ENCODE measurements around the gene TP53I11.

Gene TP53I11

DNA sequence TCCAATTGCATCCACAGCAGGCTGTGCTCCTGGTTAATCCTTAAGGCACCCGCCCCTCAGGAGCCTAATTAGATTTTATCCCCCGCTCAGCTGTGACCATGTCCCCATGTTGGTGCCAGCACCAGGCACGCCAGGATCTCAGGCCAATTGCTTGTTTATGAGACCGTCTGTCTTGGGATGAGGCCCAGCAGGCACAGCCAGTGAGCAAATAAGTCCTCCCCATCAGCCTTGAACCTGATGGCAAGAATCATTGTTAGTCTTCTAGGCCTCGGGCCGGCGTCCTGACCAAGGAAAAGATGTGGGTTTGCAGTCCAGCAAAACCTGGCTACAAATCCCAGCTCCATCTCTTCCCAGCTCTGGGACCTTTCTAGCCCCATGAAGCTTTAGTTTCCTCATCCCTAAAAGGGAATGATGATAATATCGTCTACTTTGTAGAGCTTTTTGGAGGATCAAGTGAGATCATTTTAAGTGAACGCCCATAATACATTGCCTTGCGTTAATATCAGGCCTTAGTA lies 57.3 kb downstream of the TP53I11 start:
- Histone ChIP-seq H3K4me3 (ENCODE audit: low read depth in 1 of 2, low read length in 2 of 2) (peak overlapping the region in 1 of 2 donors; percentile 12), H3K9me3 (ENCODE audit: control insufficient read depth in 1 of 2, low read length in 2 of 2) (no peaks in the 10 kb centered on the region), H3K27ac (ENCODE audit: low read length) (peak overlapping the region; percentile 70), H3K4me1 (ENCODE audit: control insufficient read depth in 1 of 2, insufficient read depth in 2 of 2, low read length in 2 of 2) (peaks cover 11 to 21% of the 10 kb centered on the region in 2 donors), H3K36me3 (ENCODE audit: control insufficient read depth in 1 of 2, insufficient read depth in 2 of 2, low read length in 2 of 2) (no peaks in the 10 kb centered on the region), H3K27me3 (ENCODE audit: low read depth, low read length) (no peaks in the 10 kb centered on the region)

DNA sequence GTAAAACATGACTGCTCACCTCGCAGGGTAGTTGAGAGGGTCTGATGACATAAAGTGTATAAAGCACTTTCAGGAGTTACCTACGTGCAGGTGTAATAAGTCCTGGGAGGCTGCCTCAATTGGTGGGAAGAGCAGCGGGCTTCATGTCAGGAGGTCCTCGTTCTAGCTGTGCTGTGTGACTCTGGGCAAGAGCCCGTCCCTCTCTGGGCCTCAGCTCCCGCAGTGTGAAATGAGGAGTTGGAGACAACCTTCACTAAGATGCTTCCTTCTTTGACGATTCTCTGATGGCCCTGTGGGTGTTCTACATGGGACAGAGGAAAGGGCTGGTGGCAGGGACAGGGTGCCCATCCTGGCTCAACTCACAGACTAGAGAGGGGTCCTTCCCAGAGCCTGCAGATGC lies 57.8 kb downstream of the TP53I11 start:
- Histone ChIP-seq H3K27ac (ENCODE audit: low read length) (peak overlapping the region; percentile 70), H3K9me3 (ENCODE audit: control insufficient read depth in 1 of 2, low read length in 2 of 2) (no peaks in the 10 kb centered on the region), H3K4me1 (ENCODE audit: control insufficient read depth in 1 of 2, insufficient read depth in 2 of 2, low read length in 2 of 2) (peaks cover 11 to 22% of the 10 kb centered on the region in 2 donors), H3K4me3 (ENCODE audit: low read depth in 1 of 2, low read length in 2 of 2) (no peak overlapping the region), H3K36me3 (ENCODE audit: control insufficient read depth in 1 of 2, insufficient read depth in 2 of 2, low read length in 2 of 2) (no peaks in the 10 kb centered on the region), H3K27me3 (ENCODE audit: low read depth, low read length) (no peaks in the 10 kb centered on the region)

DNA sequence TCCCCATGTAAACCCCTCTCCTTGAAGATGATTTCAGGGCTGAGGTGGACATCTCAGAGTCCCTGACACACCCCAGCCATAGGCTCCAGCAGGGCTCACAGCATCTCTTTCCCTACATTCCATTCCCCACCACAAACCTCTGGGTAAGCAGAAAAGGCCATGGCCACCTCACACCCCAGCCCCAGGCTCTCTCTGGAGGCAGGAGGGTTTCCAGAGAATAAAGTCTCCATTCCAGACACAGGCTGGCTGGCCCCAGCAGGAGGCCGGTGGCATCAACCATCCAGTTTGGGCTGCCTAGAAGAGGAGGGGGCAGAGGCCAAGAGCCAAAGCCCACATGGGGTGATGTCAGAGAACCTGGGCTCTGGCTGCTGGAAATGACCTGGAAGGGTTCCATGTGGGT lies 61.4 kb downstream of the TP53I11 start:
- H3K4me1 ChIP-seq (ENCODE audit: control insufficient read depth in 1 of 2, insufficient read depth in 2 of 2, low read length in 2 of 2), result peaks cover 28 to 34% of the 10 kb centered on the region in 2 donors
- no peaks in the 10 kb centered on the region for H3K9me3 ChIP-seq (ENCODE audit: control insufficient read depth in 1 of 2, low read length in 2 of 2)
- no peak overlapping the region for H3K27ac ChIP-seq (ENCODE audit: low read length)
- H3K36me3 ChIP-seq (ENCODE audit: control insufficient read depth in 1 of 2, insufficient read depth in 2 of 2, low read length in 2 of 2), result no peaks in the 10 kb centered on the region
- no peak overlapping the region for H3K4me3 ChIP-seq (ENCODE audit: low read depth in 1 of 2, low read length in 2 of 2)
- H3K27me3 ChIP-seq (ENCODE audit: low read depth, low read length), result no peaks in the 10 kb centered on the region

DNA sequence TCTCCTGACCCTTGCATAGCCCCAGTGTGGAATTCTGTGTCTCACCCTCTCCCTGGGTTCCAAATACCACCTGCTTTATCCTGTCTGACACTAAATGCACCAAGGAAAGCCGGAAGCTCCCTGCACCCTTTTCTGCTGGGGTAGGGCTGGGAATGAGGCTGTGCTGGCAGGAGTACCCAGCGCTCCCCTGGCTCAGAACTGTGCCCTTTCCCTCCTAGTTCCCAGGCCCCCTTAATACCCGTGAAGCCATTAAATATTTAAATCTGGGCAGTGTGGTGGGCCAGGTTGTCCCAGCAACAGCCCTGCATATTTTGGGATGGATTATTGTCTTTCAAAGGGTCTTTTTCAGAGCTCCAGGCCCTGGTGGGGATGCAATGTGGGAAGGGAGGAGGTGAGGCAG lies 63.0 kb downstream of the TP53I11 start:
- Histone ChIP-seq H3K4me1 (ENCODE audit: control insufficient read depth in 1 of 2, insufficient read depth in 2 of 2, low read length in 2 of 2) (peaks cover 18 to 20% of the 10 kb centered on the region in 2 donors), H3K27me3 (ENCODE audit: low read depth, low read length) (no peaks in the 10 kb centered on the region), H3K27ac (ENCODE audit: low read length) (no peak overlapping the region)

DNA sequence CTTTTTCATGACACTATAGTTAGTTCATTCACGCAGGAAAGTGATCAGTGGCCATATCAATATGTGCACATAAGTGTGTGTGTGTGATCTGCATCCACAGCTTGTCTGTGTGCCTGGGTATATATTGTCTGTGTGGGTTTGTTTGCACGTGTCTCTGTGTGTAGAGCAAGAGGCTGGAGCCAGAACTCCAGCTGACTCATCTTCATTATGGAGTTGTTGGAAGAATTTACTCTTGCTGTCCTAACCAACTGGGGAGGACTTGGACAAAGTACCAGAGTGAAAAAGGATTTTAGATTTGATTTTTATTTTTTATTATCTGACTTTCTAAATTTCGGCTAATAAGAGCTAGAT lies 63.9 kb downstream of the TP53I11 start:
- Histone ChIP-seq H3K27ac (ENCODE audit: low read length) (peak overlapping the region; percentile 2), H3K4me3 (ENCODE audit: low read depth in 1 of 2, low read length in 2 of 2) (no peak overlapping the region), H3K36me3 (ENCODE audit: control insufficient read depth in 1 of 2, insufficient read depth in 2 of 2, low read length in 2 of 2) (no peaks in the 10 kb centered on the region), H3K9me3 (ENCODE audit: control insufficient read depth in 1 of 2, low read length in 2 of 2) (no peaks in the 10 kb centered on the region), H3K27me3 (ENCODE audit: low read depth, low read length) (no peaks in the 10 kb centered on the region), H3K4me1 (ENCODE audit: control insufficient read depth in 1 of 2, insufficient read depth in 2 of 2, low read length in 2 of 2) (peaks cover 18 to 19% of the 10 kb centered on the region in 2 donors)

More for the DNA sequence above, 63.0 kb downstream of the TP53I11 start:
- Histone ChIP-seq H3K4me3 (ENCODE audit: low read depth in 1 of 2, low read length in 2 of 2) (no peak overlapping the region), H3K9me3 (ENCODE audit: control insufficient read depth in 1 of 2, low read length in 2 of 2) (no peaks in the 10 kb centered on the region), H3K36me3 (ENCODE audit: control insufficient read depth in 1 of 2, insufficient read depth in 2 of 2, low read length in 2 of 2) (no peaks in the 10 kb centered on the region)

DNA sequence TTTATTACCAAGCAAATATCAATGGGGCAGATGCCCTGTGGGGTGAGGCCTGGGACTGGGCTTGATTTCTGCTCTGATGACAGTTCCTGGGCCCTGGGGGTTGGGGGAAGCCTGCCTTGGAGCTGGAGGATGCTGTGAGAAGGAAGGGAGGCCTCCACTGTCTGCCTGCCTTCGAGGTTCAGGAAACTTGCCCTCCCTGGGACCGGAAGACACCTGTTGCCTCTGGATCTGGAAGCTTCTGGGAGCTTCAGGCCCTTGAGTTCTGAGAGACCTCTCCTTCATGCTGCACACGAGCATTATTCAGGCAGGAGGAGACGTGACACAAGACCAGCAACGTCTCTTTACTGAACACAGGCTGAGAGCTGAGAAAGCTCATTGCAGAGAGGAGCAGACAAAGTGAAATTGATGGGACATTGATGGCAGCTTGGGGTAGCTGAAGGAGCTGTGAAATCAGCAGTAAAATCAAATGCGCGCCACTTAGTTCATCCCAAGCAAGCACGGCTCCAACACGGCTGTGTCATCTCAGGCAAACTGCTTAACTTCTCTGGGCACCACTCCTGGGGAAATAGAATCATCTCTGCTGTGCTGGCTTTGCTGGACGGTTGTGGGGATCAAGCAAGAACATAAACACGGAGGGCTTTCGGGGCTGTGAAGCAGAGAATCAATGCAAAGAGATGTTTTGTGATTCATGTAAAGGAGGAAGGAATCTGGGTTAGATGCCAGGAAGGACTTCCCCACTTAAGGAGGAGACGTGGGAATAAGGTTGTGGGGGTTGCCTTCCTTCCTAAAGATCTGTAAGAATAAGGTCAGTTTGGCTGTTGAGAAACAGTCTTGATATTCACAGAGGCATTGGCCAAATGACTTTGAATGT lies 64.5 kb downstream of the TP53I11 start:
- H3K27ac ChIP-seq (ENCODE audit: low read length), result peak overlapping the region; percentile 26
- H3K27me3 ChIP-seq (ENCODE audit: low read depth, low read length), result no peaks in the 10 kb centered on the region
- no peaks in the 10 kb centered on the region for H3K36me3 ChIP-seq (ENCODE audit: control insufficient read depth in 1 of 2, insufficient read depth in 2 of 2, low read length in 2 of 2)
- peaks cover 18 to 19% of the 10 kb centered on the region in 2 donors for H3K4me1 ChIP-seq (ENCODE audit: control insufficient read depth in 1 of 2, insufficient read depth in 2 of 2, low read length in 2 of 2)
- H3K9me3 ChIP-seq (ENCODE audit: control insufficient read depth in 1 of 2, low read length in 2 of 2), result no peaks in the 10 kb centered on the region
- no peak overlapping the region for H3K4me3 ChIP-seq (ENCODE audit: low read depth in 1 of 2, low read length in 2 of 2)

DNA sequence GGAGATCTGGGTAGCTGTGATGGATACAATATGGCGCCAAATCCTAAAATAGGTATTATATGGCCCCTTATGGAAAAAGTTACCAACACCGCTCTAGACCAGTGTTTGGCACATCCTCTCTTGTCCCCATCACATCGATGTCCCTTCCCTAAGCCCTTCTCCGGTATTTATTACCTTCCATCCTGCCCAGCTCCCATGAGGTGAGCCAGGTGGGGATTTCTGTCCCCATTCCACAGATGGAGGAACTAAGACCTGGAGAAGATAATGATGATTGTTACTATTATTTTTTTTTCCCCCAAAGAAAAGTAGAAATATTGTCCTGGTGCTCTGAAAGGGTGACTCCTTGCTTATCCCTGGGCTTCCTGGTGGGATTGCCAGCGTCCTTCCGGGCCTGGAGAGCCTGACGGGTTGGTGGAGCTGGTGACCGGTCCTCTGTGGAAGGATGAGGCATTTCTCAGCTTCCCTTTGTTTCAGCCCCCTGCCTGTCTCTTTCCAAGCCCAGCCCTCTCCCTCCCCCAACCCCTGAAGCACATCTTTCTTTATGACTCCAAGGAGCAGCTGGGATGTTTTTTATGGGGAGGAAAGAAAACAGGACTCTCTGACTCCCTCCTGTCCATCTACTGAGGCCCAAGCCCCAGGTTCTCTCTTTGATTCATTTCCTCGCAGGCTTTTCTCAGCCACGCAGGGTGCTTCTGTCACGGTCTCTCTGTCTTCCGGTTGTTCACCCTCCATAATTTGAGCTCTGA lies 65.4 kb downstream of the TP53I11 start:
- H3K4me1 ChIP-seq (ENCODE audit: control insufficient read depth in 1 of 2, insufficient read depth in 2 of 2, low read length in 2 of 2), result peaks cover 18 to 19% of the 10 kb centered on the region in 2 donors
- H3K36me3 ChIP-seq (ENCODE audit: control insufficient read depth in 1 of 2, insufficient read depth in 2 of 2, low read length in 2 of 2), result no peaks in the 10 kb centered on the region
- H3K27ac ChIP-seq (ENCODE audit: low read length), result peak overlapping the region; percentile 64
- H3K9me3 ChIP-seq (ENCODE audit: control insufficient read depth in 1 of 2, low read length in 2 of 2), result no peaks in the 10 kb centered on the region
- no peak overlapping the region for H3K4me3 ChIP-seq (ENCODE audit: low read depth in 1 of 2, low read length in 2 of 2)
- H3K27me3 ChIP-seq (ENCODE audit: low read depth, low read length), result no peaks in the 10 kb centered on the region

DNA sequence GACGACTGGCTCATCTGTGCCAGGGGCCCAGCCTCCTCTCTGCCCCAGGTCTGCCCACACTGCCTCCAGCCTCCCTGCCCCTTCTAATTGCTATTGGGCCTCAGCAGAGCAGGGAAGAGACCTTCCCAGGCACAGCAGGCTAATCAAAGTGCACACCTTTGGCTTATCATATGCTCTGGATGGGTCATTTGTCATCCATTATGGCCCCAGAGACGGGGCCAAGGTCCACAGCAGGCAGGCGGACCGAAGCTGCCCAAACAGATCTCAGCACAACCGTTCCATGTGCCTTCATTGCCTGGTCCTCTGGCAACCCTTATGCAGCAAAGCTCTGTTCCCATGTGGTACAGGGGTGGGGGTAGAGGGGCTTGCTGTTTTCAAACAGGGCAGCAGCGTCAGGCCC lies 66.6 kb downstream of the TP53I11 start:
- H3K27me3 ChIP-seq (ENCODE audit: low read depth, low read length), result no peaks in the 10 kb centered on the region
- no peaks in the 10 kb centered on the region for H3K9me3 ChIP-seq (ENCODE audit: control insufficient read depth in 1 of 2, low read length in 2 of 2)
- peak overlapping the region; percentile 64 for H3K27ac ChIP-seq (ENCODE audit: low read length)
- no peaks in the 10 kb centered on the region for H3K36me3 ChIP-seq (ENCODE audit: control insufficient read depth in 1 of 2, insufficient read depth in 2 of 2, low read length in 2 of 2)
- peaks cover 18 to 19% of the 10 kb centered on the region in 2 donors for H3K4me1 ChIP-seq (ENCODE audit: control insufficient read depth in 1 of 2, insufficient read depth in 2 of 2, low read length in 2 of 2)
- no peak overlapping the region for H3K4me3 ChIP-seq (ENCODE audit: low read depth in 1 of 2, low read length in 2 of 2)

DNA sequence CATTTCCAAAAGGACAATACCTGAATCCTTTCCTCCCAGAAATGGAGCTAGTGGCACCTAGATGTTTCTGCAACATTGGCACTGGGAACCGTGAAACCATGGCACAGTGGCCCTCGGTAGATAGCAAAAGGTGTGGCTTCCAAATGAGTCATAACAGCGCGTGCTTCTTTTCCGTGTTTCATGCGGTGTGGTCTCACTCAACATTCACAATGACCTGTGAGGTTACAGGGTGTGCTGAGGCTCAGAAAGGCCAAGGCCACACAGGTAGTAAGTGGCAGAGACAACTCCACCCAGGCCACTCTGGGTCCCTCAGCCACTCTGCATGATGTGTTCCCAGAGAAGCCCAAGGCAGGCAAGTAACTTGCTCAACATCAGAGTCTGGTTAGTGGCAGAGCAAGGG lies 67.4 kb downstream of the TP53I11 start:
- Histone ChIP-seq H3K36me3 (ENCODE audit: control insufficient read depth in 1 of 2, insufficient read depth in 2 of 2, low read length in 2 of 2) (no peaks in the 10 kb centered on the region), H3K9me3 (ENCODE audit: control insufficient read depth in 1 of 2, low read length in 2 of 2) (no peaks in the 10 kb centered on the region), H3K4me3 (ENCODE audit: low read depth in 1 of 2, low read length in 2 of 2) (no peak overlapping the region), H3K27me3 (ENCODE audit: low read depth, low read length) (no peaks in the 10 kb centered on the region), H3K4me1 (ENCODE audit: control insufficient read depth in 1 of 2, insufficient read depth in 2 of 2, low read length in 2 of 2) (peaks cover 18 to 19% of the 10 kb centered on the region in 2 donors), H3K27ac (ENCODE audit: low read length) (peak overlapping the region; percentile 75)
